GM19372 (cell line): Measurements from ENCODE around the gene PRXL2B.
A peak's percentile ranks its signal among the peaks of the same experiment; 100 is the strongest.
"Not testable (repeated sequence)": the region's sequence is repeated elsewhere in the genome, so short reads cannot be mapped to it uniquely, and the experiment has no call there.

Experiments used
- ATAC-seq: cut with Tn5 transposase; IDR thresholded peaks from one replicate; pipeline ENCODE4 v1.9.1; 2021; ENCODE audit warnings: mild to moderate bottlenecking, low read depth, moderate library complexity; ENCODE audit not compliant: unreplicated experiment

Gene PRXL2B

DNA sequence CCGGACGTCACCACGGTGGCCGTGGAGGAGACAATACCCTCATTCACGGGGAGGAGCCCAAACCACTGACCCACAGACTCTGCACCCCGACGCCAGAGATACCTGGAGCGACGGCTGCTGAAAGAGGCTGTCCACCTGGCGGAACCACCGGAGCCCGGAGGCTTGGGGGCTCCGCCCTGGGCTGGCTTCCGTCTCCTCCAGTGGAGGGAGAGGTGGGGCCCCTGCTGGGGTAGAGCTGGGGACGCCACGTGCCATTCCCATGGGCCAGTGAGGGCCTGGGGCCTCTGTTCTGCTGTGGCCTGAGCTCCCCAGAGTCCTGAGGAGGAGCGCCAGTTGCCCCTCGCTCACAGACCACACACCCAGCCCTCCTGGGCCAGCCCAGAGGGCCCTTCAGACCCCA, 23.4 kb upstream of the PRXL2B start:
- no peak for ATAC-seq

DNA sequence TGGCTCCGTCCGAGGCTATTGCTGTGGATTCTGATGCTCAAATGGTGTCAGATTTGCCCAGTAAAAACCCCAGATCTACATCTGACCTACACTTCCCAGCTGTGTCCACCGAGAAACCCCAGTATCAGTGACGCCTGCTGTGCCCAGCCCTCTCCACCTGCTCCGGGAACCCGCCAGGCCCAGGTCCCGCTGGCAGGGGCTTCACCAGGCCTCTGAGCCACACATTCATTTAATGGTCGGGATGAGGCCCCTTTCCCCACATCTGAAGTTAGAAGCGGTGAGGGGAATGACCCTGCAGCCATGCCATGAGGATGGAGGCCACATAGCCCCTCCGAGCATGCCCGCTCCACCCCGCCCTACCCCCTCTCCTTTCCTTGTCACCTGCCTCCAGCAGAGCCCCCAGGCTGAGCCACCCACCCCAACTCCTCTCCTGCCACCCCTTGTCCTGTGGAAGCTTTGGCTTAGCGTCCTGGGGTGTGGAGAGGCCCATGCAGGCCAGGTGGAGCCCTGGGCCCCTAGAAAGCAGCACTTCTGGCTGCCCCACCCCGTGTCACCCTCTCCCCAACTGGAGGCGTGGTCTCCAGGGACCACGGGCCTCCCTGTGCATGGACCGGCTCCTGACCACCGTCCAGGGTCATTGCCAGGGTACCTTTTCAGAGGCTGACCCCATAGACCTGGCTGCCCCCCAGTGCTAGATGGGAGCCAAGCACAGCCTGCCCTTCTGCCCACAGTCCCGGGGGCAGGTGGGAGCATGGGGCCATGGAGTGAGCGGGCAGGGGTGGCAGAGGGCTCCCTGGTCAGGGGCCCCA, 22.4 kb upstream of the PRXL2B start:
- ATAC-seq, result no peak

DNA sequence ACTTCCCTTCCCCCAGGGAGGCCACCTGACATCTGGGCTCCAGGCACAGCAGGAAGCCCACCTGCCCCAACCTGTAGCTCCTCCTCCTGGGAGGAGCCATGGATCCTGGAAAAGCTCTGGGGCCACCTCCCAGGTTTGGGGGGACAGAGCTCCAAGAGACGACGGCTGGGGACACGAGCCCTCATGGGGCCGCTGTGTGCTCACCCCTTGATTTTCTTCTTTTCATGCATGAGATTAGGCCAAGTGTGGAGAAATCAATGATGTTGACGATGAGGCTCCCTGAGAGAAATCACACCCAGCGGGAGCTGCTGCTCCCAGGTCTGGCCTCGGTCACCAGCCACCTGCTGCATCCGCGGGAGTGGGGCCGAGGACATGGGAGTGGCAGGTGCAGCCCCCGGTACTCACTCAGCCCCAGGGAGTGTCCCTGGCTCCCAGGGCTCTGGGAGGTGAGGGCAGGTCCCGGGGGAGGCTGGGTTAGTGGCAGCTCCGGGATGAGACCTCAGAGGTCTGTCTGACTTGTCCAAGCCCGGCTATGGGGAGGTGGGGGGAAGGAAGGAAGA, 21.7 kb upstream of the PRXL2B start:
- no peak for ATAC-seq

DNA sequence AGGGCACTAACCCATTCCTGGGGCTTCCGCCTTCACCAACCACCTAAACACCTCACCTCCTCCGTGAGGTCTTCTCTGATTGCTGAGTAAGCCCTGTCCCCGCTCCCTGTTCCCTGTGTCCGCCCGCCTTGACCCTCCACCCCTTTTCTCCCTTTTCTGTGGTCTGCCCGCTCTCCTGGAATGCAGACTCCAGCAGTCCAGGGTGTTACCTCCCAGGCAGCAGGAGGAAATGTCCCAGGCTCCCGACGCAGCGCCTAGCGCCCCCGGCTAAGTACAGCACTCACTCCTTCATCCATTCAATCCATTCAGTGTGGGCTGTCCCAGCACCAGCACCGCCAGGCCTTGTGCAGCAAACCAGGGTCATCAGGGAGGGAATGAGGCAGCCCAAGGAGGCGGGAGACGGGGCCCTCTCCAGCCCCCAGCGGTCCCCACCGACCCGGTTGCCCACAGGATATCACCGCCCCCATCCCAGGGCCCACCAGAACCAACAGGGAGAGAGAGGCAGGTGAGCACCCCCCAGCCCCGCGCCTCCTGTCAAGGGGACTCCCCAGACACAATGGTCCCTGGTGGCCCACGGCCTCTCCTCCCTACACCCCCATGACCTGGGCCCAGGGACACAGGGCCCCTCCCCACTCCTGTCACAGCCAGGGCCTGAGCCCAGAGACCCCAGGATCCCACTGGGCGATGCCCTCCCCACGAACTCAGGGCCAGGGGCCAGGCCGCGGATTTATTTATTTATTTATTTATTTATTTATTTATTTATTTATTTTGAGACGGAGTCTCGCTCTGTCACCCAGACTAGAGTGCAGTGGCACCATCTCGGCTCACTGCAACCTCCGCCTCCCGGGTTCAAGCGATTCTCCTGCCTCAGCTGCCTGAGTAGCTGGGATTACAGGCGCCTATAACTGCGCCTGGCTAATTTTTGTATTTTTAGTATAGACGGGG, 20.2 kb upstream of the PRXL2B start:
- ATAC-seq, result no peak

DNA sequence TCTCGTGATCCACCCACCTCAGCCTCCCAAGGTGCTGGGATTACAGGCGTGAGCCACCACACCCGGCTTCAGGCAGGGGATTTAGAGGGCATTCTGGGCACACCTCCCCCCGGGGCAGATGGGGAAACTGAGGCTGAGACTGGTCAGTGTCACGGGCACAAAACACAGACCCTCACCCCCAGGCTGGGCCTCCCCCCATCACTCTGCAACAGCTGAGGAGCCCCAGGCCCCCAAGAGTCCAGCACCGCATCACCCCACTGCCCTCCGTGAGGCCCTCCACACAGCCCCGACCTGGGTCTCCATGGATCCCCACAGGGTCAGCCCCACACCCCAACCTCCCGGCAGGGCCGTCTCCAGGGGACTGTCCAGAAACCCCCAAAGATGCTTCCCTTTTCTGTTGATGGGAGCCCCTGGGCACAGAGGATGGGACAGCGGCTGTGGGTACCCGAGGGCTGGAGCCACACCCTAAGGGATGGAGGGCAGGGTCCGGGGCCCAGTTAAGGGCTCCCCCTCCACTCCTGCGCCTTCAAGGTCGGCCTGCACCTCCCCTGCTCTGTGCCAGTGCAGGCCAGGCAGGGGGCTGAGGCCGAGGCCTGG, 19.4 kb upstream of the PRXL2B start:
- no peak for ATAC-seq

DNA sequence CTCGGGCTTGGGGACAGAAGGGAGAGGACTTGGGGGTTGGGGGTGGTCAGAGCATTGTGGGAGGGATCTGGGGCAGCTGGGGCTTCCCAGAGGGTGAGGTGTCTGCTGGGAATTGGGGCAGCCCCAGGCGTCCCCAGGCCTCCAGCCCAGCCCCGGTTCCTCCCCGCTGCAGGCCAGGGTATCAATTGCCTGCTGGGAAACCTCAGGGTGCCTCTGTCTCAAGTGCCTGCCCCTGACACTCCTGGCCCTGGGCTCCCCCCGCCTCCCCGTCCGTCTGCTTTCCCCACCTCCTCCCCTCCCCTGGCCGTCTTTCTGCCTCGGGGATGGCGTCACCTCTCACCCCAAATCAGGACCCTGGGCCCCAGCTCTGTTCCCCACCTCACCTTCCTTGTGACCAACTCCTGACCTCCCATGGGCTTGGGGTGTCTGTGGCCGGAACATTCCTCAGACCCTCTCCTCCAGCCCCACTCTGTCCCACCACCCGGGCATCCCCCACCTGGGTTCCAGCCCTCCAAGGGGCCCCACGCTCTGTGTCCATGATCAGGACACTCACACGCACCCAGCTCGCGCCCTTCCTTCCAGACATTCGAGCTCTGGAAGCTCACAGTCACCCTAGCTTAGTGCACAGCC, 18.3 kb upstream of the PRXL2B start:
- not testable (repeated sequence) for ATAC-seq

DNA sequence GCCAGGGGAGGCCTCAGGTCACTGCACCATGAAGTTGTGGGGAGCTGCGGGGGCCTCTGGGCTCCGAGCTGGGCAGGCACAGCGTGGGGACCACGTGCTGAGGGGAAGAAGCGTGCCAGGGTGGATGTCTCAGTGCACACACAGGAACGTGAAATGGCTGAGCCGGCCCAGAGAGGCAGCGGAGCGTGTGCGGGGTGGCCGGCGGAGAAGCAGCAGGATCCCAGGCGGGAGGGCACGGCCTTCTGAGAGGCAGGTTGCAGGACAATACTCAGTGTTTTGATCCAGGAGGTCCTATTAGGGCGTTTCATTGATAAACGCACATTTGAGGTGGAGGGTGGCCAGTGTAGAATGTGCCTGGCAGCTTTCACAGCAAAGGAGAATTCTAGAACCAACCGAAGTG, 17.5 kb upstream of the PRXL2B start:
- no peak for ATAC-seq

DNA sequence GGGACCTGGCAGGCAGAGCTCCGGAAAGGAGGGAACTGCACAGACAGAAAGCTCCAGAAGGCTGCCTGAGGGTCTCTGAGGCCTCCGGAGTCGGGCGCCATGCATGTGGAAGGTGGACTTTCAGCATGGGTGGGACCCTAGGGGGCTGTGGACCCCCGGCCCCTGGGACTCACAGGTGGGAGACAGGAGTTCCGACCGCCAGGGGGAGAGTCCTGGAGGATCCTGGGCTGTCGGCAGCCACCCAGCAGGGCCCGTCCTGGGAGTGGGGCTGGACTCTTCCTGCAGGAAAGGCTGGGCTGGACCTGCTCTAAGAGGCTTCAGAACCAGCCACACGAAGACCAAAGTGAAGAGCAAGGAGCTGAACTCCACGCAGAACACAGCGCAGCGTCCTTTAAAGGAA, 16.9 kb upstream of the PRXL2B start:
- ATAC-seq, result not testable (repeated sequence)

DNA sequence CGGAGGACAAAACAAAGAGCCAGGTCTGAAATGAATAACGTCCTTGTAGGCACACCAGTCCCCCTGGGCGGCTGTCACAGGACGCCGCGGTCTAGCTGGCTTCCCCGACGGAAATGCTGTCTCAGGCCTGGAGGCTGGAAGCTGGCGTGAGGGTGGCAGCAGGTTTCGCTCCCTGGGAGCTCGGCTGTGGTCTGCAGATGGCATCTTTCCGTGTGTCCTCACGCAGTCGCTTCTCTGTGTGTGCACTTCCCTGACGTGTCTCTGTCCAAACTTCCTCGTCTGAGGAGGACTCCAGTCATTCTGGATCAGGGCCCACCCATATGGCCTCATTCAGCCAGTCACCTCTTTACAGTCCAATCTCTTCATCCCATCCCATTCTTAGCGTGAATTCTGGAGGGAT, 16.2 kb upstream of the PRXL2B start:
- no peak for ATAC-seq

DNA sequence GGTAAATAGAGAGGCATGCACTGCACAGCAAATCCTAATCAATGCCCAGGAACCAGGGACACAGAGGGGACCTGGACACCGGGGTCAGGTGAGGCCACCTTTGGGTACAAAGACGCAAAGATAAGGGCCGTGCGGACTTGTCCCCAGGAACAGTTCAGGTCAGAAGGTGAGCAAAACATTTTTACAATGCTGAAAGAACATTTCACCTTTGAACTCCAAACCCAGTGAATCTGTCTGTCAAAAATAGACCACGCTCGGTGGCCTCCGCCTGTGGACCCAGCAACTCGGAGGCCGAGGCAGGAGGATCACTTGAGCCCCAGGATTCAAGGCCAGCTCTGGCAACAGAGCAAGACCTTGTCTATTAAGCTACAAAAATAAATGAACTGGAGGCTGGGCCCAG, 15.2 kb upstream of the PRXL2B start:
- no peak for ATAC-seq

DNA sequence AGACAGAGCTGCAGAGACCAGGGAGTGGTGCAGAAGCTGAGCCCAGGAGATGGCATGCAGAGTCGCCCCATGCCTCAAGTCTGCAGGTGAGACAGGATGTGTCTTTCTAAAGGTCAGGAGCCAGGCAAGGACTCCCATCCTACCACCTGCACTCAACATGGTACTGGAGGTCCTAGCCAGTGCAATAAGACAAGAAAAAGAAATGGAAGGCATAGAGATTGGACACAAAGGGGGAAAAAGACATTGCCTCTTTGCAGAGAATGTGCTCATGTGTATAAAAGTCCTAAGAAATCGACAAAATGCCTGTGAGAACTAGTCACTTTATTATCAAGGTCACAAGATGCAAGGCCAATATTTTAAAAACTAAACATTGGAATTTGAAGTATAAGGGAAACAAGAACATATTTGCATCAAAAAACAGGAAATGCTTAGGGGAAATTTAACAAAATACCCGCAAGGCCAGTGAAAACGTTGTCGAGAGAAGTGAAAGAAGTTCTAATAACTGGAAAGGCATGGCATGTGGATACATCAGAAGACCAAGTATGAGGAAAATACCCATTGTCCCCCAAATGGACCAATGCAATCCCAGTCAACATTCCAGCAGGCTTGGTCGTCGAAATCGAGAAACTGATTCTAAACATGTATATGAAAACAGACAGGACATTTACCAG, 13.2 kb upstream of the PRXL2B start:
- no peak for ATAC-seq

DNA sequence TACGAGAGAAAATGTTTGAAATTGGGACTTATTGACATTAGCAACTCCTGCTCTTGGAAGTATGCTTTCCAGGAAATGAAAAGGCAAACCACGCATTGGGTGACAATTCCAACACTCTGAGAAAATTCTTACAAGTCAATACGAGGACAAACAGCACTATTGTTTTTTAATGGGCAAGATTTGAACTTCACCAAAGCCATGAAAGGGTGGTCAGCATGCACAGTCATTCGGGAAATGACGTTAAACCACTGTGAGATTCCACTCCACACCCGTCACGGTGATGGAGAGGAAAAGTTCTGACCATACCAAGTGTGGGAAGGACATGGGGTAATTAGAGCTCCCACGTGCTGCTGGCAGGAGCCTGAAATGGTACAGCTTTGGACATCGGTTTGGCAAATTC, 12.2 kb upstream of the PRXL2B start:
- no peak for ATAC-seq

DNA sequence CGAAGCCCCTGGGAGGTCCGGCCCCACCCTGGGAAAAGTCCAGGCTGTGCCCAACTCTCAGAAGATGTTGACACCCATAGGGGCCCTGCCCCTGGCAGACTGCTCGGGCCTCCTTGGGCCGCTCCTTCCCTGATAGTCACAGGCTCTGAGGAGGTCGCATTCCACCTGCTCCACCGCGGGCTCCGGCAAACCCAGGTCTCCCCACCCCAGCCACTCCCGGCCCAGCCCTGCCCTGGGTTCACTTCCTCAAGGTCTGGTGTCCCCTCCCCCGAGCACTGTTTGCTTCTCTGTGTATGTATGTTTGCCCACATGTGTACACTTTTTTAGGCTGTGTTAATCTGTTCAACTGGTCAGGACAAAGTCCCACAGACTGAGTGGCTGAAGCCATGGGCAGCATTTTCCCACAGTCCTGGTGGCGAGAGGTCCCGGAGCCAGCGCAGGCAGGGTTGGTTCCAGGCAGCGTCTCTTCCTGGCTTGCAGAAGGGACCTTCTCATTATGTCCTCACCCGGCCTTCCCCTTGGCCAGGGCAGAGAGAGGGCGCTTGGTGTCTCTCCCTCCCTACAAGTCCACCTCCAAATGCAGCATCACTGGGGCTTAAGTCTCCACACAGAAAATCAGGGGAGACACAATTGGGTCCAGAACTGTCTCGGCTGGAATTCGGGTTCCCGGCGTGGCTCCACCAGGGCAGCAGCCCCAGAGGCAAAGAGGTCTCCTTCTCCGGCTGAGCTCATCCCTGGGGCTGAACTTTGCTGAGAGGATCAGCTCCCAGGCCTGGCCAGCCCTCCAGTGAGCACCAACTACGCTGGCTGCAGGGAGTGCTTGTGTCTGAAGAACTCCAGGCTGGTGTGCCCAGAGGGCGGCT, 10.5 kb upstream of the PRXL2B start:
- ATAC-seq, result no peak

DNA sequence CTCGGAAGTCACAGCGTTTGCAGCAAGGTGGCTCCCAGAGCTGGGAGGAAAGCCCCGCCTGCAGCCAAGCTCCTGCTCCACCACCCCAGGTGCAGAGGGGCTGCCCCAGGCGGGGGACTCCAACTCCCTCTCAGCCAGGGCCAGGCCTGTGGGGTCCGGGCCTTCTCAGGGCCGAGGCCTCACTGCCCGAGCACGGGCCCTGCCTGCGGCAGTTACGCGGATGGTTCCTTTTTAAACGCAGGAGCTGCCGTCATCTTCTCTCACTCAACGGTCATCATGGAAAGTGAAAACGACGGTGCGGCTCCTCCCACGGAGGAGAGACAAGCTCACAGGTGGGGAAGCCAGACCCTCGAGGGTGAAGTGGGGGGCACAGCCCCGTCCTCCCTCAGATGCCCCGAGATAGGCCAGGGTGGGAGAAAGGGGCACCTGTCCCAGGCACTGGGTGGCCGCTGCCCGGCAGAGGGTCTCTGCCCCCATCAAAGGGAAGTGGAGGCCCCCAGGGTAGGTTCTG, 9.0 kb upstream of the PRXL2B start:
- peak; percentile 38 for ATAC-seq

DNA sequence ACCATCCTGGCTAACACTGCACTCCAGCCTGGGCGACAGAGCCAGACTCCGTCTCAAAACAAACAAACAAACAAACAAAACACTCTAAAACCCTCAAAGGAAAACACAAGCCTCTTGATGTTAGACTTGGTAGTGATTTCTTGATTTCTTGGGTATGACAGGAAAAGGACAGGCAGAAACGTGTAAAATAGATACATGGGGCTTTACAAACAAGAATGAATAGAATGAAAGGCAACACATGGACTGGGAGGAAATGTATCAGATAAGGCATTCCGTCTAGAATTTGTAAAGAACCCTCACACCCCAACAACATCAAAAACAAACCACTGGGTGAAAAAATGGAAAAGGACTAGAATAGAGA, 7.8 kb upstream of the PRXL2B start:
- ATAC-seq, result no peak

DNA sequence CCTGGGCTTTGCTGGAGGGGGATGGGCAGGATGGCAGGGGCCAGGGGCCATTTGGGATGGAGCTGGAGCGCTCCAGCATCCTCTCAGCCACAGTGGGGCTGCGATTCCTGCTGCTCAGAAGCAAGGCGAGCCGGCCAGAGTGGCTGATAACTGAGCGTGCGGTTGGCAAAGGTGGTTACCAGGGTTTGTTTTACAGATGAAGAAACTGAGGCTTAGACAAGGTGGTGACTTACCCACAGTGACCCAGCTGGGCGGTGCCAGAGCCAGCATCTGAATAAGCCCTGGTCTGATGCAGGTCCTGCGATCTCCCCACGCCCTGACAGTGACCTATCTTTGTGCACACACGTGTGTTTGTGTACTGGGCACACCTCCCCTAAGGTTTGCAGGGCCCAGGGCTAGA, 5.9 kb upstream of the PRXL2B start:
- ATAC-seq, result no peak

DNA sequence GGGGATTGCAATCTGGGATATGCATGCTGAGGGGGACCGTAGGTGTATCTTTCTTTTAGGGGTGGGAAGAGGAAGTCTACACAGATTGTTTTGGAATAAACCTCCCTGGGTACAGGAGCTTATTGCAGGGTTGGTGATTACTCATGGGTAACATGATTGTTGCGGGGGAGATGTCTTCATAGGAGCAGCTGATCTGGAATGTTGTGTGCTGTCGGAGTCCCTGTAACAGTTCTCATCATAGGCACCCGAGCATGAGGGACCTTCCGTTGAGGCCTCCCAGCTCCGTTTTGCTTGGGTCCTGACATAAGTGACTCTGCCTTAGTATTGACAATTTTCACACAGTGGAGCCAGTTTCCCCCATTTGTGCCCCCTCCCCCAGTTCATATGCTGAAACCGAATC, 4.2 kb upstream of the PRXL2B start:
- no peak for ATAC-seq

DNA sequence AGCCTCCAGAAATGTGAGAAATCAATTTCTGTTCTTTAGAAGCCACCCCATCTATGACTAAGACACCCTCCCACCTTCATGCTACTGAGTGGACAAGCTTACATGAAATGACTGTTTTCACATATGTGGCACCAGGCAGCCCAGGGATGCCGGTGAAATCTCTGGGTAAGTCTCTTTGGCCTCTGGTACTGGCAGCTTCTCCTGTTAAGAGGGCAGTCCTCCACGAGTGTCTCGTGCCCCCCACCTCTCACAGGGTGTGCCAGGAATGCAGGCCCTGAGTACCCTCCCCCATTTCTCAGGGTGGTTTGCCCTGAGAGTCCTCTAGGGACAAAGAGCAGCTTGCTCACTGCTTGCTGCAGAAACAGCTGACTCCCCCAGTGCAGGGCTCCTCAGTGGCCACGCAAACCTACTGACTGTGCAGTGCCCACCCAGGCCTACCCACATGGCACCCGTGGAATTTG, 3.2 kb upstream of the PRXL2B start:
- no peak for ATAC-seq

DNA sequence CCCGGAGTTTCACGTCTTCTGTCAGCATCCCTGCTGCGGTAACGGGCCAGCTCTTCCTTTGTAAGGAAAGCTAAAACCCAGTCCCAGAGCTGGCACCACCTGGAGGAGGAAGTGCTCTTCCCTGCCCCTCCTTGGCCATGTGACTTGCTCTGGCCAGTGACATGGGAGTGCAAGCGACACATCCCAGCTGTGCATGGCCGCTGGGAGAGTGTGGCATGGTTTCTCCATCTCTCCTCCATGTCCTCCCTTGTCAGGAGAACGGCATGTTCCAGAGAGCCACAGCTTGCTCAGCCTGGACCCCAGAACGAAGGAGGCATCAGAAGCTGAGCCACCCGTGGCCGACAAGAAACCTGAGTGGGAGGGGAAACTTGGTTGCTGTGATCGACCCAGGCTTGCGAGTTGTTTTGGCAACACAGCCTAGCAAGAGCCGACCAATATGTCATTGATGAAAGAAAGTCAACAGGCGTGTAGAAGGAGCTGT, 2.7 kb upstream of the PRXL2B start:
- ATAC-seq, result no peak
